Smooth muscle cell (in vitro differentiated cells): ENCODE results near the gene XRCC4. TPM values are rescaled to one million over a fixed set of nuclear protein-coding genes. Genes with fewer than 3 reads are reported as not detected.

Source experiments
- DNase-seq: peaks from one replicate; lab custom pipeline; 2025; ENCODE audit not compliant: unreplicated experiment; lab: John Stamatoyannopoulos, UW
- H2AFZ ChIP-seq: fragments of 200-600 bp; sonication (generic); 2 replicates; pipeline ENCODE4 v1.6.0; 2016; ENCODE audit warnings: antibody characterized with exemption, low read depth, mild to moderate bottlenecking
- H3F3A ChIP-seq: fragments of 200-600 bp; sonication (generic); 2 replicates; pipeline ENCODE4 v1.6.0; 2017; ENCODE audit warnings: antibody characterized with exemption, low read depth
- H3K27ac ChIP-seq: fragments of 200-600 bp; sonication (generic); 2 replicates; pipeline ENCODE4 v1.5.1; 2016; ENCODE audit warnings: low read depth, mild to moderate bottlenecking
- H3K27me3 ChIP-seq: fragments of 200-600 bp; sonication (generic); 2 replicates; pipeline ENCODE4 v1.6.1; 2016; ENCODE audit warnings: low read depth, mild to moderate bottlenecking
- H3K36me3 ChIP-seq: fragments of 200-600 bp; sonication (generic); 2 replicates; pipeline ENCODE4 v1.5.1; 2016; ENCODE audit warnings: low read depth
- H3K4me1 ChIP-seq: fragments of 200-600 bp; sonication (generic); 2 replicates; pipeline ENCODE4 v1.5.1; 2016; ENCODE audit warnings: low read depth
- H3K4me2 ChIP-seq: fragments of 200-600 bp; sonication (generic); 2 replicates; pipeline ENCODE4 v1.6.0; 2016; ENCODE audit warnings: mild to moderate bottlenecking
- H3K4me3 ChIP-seq: fragments of 200-600 bp; sonication (generic); 2 replicates; pipeline ENCODE4 v1.5.1; 2016; ENCODE audit warnings: mild to moderate bottlenecking
- H3K79me2 ChIP-seq: fragments of 200-600 bp; sonication (generic); 2 replicates; pipeline ENCODE4 v1.6.0; 2016; ENCODE audit warnings: low read depth, mild to moderate bottlenecking
- H3K9ac ChIP-seq: fragments of 200-600 bp; sonication (generic); 2 replicates; pipeline ENCODE4 v1.6.0; 2016; ENCODE audit warnings: low read depth
- H3K9me3 ChIP-seq: fragments of 200-600 bp; sonication (generic); replicated peaks from 2 replicates; pipeline ENCODE4 v1.5.1; 2016; ENCODE audit warnings: low read depth
- H4K20me1 ChIP-seq: fragments of 200-600 bp; sonication (generic); 2 replicates; pipeline ENCODE4 v1.6.0; 2016; ENCODE audit warnings: low read depth
- WGBS: methylation state at CpG from one replicate; pipeline ENCODE4 v1.1.7; 2016; ENCODE audit warnings: low lambda C conversion rate; 5-methylcytosine and 5-hydroxymethylcytosine counted together
- polyA plus RNA-seq: library from polyadenylated mRNA; unstranded; fragments of >200 nt; fragmentation: Nextera tagmentation; extraction: Ambion mirVana; gene quantifications from 2 replicates; pipeline ENCODE4 v1.2.1, GENCODE V29; 2016
- total RNA-seq: library from RNA; depleted of rRNA; stranded (reverse); fragments of >200 nt; gene quantifications from 2 replicates; pipeline ENCODE4 v1.2.3, GENCODE V29; 2014
- TF ChIP-seq, protein P1 (sequence below): fragments of 200-600 bp; sonication (generic); IDR thresholded peaks from 2 replicates; pipeline ENCODE4 v1.5.1; 2017; ENCODE audit warnings: borderline replicate concordance, mild to moderate bottlenecking, antibody characterized with exemption; ENCODE audit not compliant: insufficient read depth, poor library complexity, severe bottlenecking

The XRCC4 gene
- total and polyA plus RNA-seq, 2 experiments from 2014 or later: 98.1 to 110 TPM

DNA sequence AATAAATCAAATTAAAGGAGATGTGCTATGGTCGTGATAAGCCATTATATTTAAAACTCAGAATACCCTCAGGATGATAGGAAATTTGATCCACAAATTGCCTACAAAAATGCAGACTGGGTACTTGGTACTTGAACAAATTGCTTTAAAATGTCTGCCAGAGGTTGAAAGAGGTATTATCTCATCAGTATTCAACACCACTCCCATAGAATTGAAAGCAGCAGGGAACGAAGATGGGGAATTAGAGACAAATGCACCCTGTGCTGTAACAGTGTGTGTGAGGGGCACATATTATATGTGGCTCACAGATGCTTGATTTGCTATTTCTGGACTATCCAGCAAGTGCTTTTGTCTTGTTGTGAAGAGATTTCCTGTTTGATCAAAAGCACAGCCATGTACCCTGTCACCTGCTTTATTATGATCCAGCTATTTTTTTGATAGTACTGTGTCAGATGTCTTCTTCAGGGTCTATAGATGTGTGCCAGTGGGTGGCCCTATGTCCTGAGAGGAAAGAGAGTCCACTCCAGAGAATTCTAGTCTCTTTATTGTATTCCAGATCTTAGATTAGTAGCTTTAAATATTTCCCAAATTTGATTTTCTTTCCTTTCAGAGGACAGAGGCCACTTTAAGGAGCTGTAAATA is 120.1 kb downstream of the XRCC4 start:
- H3F3A ChIP-seq: no peaks in the 10 kb centered on the region
- TF ChIP-seq, protein P1, sequence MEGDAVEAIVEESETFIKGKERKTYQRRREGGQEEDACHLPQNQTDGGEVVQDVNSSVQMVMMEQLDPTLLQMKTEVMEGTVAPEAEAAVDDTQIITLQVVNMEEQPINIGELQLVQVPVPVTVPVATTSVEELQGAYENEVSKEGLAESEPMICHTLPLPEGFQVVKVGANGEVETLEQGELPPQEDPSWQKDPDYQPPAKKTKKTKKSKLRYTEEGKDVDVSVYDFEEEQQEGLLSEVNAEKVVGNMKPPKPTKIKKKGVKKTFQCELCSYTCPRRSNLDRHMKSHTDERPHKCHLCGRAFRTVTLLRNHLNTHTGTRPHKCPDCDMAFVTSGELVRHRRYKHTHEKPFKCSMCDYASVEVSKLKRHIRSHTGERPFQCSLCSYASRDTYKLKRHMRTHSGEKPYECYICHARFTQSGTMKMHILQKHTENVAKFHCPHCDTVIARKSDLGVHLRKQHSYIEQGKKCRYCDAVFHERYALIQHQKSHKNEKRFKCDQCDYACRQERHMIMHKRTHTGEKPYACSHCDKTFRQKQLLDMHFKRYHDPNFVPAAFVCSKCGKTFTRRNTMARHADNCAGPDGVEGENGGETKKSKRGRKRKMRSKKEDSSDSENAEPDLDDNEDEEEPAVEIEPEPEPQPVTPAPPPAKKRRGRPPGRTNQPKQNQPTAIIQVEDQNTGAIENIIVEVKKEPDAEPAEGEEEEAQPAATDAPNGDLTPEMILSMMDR: no peak
- H3K9me3 ChIP-seq: no peaks in the 10 kb centered on the region
- no peak for DNase-seq
- no peak overlapping the region for H3K4me3 ChIP-seq
- H3K27ac ChIP-seq: no peak overlapping the region
- no peaks in the 10 kb centered on the region for H4K20me1 ChIP-seq
- no peaks in the 10 kb centered on the region for H3K36me3 ChIP-seq
- WGBS: 48% methylated on average over 2 of the region's 2 CpGs
- H2AFZ ChIP-seq: no peak overlapping the region
- peaks cover 8% of the 10 kb centered on the region for H3K4me1 ChIP-seq
- H3K9ac ChIP-seq: no peak overlapping the region
- no peaks in the 10 kb centered on the region for H3K27me3 ChIP-seq
- no peaks in the 10 kb centered on the region for H3K79me2 ChIP-seq
- H3K4me2 ChIP-seq: no peak overlapping the region

DNA sequence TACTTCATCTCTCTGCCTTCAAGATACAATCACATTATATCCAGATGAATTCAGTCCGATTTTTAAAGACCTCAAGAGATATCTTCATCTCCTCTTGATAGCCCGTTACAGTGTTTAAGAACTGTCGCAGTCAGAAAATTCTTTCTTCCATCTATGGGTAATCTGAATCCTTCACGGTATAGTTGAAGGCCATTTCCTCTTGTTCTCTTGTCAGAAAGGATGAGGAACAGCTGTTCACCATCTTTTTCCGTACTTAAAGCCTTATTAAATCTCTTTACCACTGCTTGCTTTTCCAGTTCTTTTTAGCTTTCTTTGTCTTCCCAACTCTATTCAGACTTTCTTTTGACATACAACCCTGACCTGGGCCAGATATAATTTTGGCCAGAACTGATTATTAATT is 121.8 kb downstream of the XRCC4 start:
- Histone ChIP-seq H3F3A (no peaks in the 10 kb centered on the region), H3K27ac (no peak overlapping the region), H3K36me3 (no peaks in the 10 kb centered on the region), H3K4me3 (no peak overlapping the region), H3K4me2 (peak overlapping the region; percentile 15), H4K20me1 (no peaks in the 10 kb centered on the region), H3K79me2 (no peaks in the 10 kb centered on the region), H3K27me3 (no peaks in the 10 kb centered on the region), H3K9ac (no peak overlapping the region), H2AFZ (no peak overlapping the region), H3K4me1 (peaks cover 8% of the 10 kb centered on the region), H3K9me3 (no peaks in the 10 kb centered on the region)
- no peak for DNase-seq
- TF ChIP-seq, protein P1: no peak
- WGBS: 48% methylated on average over 5 of the region's 5 CpGs

DNA sequence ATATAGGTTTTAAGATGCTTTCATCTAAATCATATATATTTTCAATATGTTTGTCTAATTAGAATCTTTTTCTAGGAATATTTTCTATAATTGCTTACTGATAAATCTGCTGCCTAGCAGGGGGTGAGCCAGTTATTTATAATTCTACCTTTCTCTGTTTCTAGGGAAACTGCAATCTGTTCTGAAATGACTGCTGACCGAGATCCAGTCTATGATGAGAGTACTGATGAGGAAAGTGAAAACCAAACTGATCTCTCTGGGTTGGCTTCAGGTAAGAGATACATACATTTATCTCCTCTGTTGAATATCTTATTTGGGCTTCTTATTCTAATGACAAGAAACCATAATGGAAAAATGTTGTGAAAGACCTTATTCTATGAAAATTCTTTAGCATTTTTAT is 127.3 kb downstream of the XRCC4 start:
- Histone ChIP-seq H3K4me1 (no peaks in the 10 kb centered on the region), H3K27me3 (no peaks in the 10 kb centered on the region), H3K36me3 (no peaks in the 10 kb centered on the region), H4K20me1 (no peaks in the 10 kb centered on the region), H3K27ac (no peak overlapping the region), H3K79me2 (no peaks in the 10 kb centered on the region), H3K4me3 (no peak overlapping the region), H3F3A (no peaks in the 10 kb centered on the region), H2AFZ (no peak overlapping the region), H3K4me2 (no peak overlapping the region), H3K9me3 (no peaks in the 10 kb centered on the region), H3K9ac (no peak overlapping the region)
- no peak for DNase-seq
- TF ChIP-seq, protein P1: no peak
- WGBS: 97% methylated on average over 1 of the region's 1 CpG

DNA sequence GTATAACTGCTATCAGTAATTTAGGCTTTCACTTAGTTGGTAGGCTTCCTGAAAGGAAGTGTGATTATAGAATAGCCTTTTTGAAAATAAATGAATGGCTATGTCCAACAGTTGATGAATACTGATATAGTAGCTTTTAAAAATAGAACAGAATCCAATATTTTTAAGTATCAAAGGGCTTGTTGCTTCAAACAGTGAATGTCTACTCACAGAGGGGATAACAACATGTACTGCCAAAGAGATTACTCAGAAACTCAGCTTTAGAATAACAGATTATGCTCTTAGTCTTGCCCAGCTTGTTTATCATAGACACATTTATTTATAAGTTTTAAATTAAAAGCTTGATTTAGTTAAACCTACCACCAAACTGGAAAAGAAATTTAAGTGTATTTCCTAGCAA is 132.6 kb downstream of the XRCC4 start:
- Histone ChIP-seq H3K4me3 (no peak overlapping the region), H2AFZ (no peak overlapping the region), H3K9me3 (no peaks in the 10 kb centered on the region), H3F3A (no peaks in the 10 kb centered on the region), H4K20me1 (no peaks in the 10 kb centered on the region), H3K4me1 (no peaks in the 10 kb centered on the region), H3K9ac (no peak overlapping the region), H3K27ac (no peak overlapping the region), H3K4me2 (no peak overlapping the region), H3K79me2 (no peaks in the 10 kb centered on the region), H3K27me3 (no peaks in the 10 kb centered on the region), H3K36me3 (peaks cover 3% of the 10 kb centered on the region)
- TF ChIP-seq, protein P1: no peak
- no peak for DNase-seq
